ENCODE measurements around the gene CTTN.

The CTTN gene

GRCh38 chr11:70477609-70478008 lies 79.3 kb downstream of the CTTN start:
- DNase-seq: peak; percentile 28

DNA sequence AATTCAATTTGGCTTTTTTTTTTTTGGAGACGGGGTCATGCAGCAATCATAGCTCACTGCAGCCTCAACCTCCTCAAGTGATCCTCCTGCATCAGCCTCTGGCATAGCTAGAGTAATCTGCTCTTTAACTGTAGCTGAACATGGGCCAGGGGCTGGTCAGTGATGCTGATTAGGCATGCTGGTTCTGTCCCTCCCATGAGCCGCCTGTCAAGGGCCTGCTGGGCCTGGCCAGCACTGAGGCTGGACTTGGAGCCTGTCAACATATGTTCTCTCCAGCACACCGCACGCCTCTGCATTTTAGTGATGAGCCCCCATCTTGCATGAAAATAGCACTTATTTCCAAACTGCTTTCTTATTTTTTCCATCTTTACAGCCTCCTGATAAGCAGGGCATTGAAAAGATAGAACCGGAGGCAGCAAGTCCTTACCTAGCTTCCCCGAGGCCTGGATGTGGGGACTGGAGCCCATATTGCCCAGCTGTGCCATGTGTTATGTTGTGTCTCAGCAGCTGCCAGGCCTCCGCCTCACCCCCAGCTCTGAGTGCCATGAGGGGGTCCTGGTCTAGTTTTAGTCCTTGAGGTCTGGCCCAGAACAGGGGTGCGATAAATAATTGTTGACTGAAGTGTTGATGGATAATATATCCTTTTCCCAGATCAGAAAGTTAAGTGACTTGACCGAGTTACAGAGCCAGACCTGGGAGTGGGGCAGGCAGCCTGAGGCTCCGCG lies 80.0 kb downstream of the CTTN start:
- no peak for DNase-seq

DNA sequence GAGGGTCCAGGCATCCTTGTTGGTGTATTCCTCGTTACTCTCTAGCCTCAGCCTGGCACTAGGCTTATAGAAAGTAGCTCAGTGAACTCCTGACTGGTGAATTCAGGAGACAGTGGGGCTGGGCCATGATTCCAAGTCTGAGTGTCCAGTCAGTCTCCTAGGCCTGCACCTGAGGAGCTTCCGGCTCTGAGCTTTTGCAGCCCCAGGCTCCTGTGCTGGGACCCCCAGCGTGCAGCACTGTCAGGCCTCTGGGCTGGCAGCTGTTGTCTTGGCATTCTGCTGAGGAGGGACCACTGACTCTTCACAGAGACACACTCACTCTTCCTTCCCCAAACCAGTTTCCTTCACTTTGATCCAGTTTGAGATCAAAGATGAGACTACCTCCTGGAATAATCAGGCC lies 82.4 kb downstream of the CTTN start:
- no peak for DNase-seq

DNA sequence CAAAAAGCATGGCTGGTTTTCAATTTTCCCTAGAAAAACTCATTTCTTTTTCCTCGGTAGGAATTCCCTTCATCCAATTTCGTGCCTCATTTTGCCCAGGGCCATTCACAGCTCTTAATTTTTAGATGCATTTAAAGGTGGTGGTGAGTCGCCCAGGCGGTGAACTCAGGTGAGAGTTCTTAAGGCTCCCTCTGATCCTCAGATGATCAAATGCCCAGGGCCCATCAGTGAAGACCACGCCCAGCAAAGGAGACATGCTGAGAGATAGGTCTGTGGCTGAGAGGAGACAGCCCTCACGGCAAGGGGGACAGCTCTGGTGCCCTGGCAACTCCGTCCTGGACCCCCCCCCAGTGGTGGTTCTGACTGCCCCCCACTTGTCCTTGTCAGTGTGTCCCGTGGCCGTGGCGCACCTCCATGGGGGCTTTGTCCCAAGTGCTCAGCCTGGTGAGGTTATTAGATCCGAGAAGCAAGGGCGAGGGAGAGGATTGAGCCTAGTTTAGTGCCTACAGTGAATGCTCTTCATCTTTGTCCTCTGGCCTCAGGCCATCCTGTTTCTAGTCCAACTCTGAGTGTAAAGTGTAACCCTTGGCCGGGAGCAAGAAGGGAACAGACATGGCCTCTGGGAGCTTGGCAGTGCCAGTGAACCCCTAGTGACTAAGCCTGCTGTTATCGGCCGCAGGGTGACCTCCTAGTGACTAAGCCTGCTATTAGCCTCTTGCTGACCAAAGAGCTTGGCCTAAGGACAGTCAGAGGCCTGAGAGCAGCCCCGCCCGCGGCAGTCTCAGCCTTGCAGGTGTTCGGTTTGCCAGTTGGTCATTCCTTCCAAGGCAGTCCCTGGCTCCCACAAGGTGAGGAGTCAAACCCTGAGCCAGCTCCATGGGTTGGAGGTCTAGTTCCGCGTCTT lies 83.5 kb downstream of the CTTN start:
- no peak for DNase-seq

GRCh38 chr11:70482529-70482917 lies 84.2 kb downstream of the CTTN start:
- no peak for DNase-seq

DNA sequence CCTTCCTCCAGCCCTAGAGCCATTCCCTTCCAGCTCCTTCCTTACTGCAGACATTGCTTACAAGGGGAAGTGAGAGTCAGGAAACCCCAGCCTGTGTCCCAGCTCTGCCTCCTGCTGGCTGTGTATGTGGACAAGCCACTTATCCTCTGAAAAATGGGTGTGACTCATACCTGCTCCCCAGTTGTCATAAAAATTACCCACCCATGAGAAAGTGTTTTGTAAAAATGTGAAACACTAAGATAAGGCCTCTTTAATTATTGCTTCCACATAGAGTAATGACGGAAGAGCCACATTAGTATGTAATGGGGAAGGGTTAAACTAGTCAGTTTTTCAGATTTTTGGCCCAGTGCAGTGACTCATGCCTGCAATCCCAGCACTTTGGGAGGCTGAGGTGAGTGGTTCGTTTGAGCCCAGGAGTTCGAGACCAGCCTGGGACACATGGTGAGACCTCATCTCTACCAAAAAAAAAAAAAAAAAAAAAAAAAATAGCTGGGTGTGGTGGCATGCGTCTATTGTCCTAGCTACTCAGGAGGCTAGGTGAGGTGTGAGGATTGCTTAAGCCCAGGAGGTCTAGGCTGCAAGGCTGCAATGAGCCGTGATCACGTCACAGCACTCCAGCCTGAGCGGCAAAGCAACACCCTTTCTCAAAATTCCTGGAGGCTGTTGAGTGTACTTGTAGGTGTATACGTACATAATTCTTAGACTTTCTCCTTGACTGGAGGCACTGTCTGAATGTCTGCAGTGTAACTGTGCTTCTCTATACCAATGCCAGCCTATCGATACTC lies 84.9 kb downstream of the CTTN start:
- peak; percentile 20 for DNase-seq

GRCh38 chr11:70483917-70484316 lies 85.6 kb downstream of the CTTN start:
- DNase-seq: no peak

DNA sequence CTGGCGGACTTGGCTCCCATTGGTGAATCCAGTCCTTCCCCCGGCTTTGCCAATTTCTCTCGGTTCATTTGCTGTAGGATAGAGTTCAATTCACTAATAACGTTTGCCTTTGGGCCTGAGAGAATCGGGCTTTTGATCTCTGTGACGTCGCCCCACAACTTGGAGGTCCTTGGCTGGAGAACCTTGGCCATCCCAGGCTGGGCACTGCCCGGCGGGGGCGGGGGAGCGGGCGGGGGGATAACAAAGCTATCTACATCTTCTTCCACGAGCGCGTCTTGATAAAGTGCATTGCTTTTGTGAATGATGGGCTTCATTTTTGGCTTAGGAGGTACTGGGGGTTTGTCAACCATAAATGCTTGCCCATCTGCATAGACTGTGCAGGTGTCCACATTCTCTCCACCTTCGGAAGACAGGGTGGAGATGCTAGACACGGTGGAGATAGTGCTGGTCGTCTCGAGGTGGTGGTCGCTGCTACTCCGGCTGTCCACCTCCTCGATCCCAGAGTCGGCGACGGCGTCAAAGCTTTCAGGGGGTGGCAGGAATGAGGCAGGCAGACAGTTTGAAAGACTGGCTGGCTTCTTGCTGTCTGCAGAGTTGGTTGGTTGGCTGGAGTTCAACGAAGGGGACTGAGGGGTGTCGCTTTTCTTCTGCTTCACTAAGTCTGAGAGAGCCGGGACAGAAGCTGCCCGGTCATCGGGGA lies 87.1 kb downstream of the CTTN start:
- no peak for DNase-seq

- no peak for DNase-seq
Measured at GRCh38 chr11:70486026-70486415, 87.7 kb downstream of the CTTN start.

Measured in midbrain (tissue), 1 donor.